ENCODE measurements around the gene RSPH1. TPM values are rescaled to one million over a fixed set of nuclear protein-coding genes. Genes with fewer than 3 reads are reported as not detected.

The RSPH1 gene
- total RNA-seq, 6 donors from 2014 or later, result 0.46 to 68.4 (median 13.4) TPM

GRCh38 chr21:42518215-42518614 is 22.2 kb upstream of the RSPH1 start:
- peaks cover 0 to 39% (median 20%) of the 10 kb centered on the region in 4 donors for H3K36me3 ChIP-seq
- H3K27me3 ChIP-seq, result no peaks in the 10 kb centered on the region
- H3K4me3 ChIP-seq, result no peak overlapping the region
- peaks cover 16 to 48% (median 30%) of the 10 kb centered on the region in 4 donors for H3K4me1 ChIP-seq
- H3K9me3 ChIP-seq, result no peaks in the 10 kb centered on the region
- WGBS, 2 donors, result 86 to 95% methylated on average over 3 to 11 of the region's 11 CpGs
- ATAC-seq (ENCODE audit: low FRiP score in 2 of 2) (no peak), DNase-seq (no peak)
- no peak overlapping the region for H3K27ac ChIP-seq
- TF ChIP-seq, protein P1, sequence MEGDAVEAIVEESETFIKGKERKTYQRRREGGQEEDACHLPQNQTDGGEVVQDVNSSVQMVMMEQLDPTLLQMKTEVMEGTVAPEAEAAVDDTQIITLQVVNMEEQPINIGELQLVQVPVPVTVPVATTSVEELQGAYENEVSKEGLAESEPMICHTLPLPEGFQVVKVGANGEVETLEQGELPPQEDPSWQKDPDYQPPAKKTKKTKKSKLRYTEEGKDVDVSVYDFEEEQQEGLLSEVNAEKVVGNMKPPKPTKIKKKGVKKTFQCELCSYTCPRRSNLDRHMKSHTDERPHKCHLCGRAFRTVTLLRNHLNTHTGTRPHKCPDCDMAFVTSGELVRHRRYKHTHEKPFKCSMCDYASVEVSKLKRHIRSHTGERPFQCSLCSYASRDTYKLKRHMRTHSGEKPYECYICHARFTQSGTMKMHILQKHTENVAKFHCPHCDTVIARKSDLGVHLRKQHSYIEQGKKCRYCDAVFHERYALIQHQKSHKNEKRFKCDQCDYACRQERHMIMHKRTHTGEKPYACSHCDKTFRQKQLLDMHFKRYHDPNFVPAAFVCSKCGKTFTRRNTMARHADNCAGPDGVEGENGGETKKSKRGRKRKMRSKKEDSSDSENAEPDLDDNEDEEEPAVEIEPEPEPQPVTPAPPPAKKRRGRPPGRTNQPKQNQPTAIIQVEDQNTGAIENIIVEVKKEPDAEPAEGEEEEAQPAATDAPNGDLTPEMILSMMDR (IDR thresholded peaks at IDR 0.05), result no peak
- TF ChIP-seq POLR2AphosphoS5 (IDR thresholded peaks at IDR 0.05) (no peak), POLR2A (IDR thresholded peaks at IDR 0.05) (no peak), EP300 (IDR thresholded peaks at IDR 0.05) (no peak)

DNA sequence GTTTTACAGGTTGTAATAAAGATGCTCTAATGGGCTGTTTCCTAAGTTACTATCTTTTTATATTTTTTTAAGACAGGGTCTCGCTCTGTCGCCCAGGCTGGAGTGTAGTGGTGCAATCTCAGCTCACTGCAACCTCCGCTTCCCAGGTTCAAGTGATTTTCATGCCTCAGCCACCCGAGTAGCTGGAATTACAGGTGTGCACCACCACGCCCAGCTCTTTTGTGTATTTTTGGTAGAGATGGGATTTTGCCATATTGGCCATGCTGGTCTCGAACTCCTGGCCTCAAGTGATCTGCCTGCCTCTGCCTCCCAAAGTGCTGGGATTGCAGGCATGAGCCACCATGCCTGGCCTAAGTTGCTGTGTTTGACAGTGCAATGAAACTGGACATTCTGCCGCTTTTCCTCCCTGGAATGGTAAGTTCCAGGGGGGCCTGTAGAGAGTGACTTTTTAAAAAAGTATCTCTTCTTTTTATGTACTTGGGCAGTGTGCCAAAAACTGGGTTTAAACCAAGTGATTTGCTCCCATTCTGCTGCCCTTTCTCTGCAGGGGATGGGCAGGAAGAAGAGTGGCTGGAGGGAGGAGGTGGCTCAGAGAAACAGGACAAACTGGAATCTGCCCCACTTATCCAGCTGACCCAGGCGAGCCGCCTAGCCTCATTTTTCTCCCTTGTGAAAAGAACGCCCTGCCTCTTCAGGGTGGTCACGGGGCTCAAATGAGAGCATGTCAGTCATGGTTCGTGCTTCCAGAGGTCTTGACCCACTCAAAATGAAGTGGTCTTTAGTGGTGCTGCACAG is 19.9 kb upstream of the RSPH1 start:
- peaks cover 0 to 24% (median 14%) of the 10 kb centered on the region in 4 donors for H3K36me3 ChIP-seq
- WGBS, 2 donors, result 71 to 74% methylated on average over 11 to 12 of the region's 12 CpGs
- DNase-seq (peak in 1 of 2 donors; percentile 90), ATAC-seq (ENCODE audit: low FRiP score in 2 of 2) (peak in 1 of 2 donors; percentile 83)
- peak overlapping the region in 3 of 4 donors; percentile 44 to 93 (median 92) for H3K27ac ChIP-seq
- H3K4me3 ChIP-seq, result peak overlapping the region in 2 of 4 donors; percentile 94
- TF ChIP-seq, protein P1 (IDR thresholded peaks at IDR 0.05), result no peak
- TF ChIP-seq EP300 (IDR thresholded peaks at IDR 0.05) (peak in 1 of 4 donors; percentile 66), POLR2AphosphoS5 (IDR thresholded peaks at IDR 0.05) (peak; percentile 38 to 67)
- H3K9me3 ChIP-seq, result no peaks in the 10 kb centered on the region
- H3K4me1 ChIP-seq, result peaks cover 18 to 47% (median 35%) of the 10 kb centered on the region in 4 donors
- no peaks in the 10 kb centered on the region for H3K27me3 ChIP-seq

DNA sequence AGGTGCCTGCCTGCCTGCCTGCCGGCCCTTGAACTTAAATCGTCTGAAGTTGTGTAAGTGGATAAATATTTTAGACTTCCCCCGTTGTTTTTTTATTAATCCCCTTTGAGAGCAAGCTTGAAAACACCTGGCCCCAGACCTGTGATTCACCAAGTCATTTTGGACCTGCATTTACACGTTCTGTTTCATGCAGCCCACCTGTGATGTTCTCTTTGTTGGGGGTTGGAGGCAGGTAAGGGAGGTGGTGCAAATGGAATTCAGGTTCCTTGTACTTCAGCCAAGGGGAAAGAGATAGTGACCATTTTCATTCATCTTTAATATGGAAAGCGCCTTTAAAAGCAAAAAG is 18.8 kb upstream of the RSPH1 start:
- Histone ChIP-seq H3K27ac (peak overlapping the region; percentile 92 to 93 (median 93)), H3K36me3 (peaks cover 0 to 20% (median 12%) of the 10 kb centered on the region in 4 donors), H3K4me3 (peak overlapping the region; percentile 84 to 94 (median 90)), H3K4me1 (peaks cover 18 to 42% (median 35%) of the 10 kb centered on the region in 4 donors), H3K9me3 (no peaks in the 10 kb centered on the region), H3K27me3 (no peaks in the 10 kb centered on the region)
- DNase-seq, result no peak
- no peak for ATAC-seq (ENCODE audit: low FRiP score in 2 of 2)
- TF ChIP-seq POLR2AphosphoS5 (IDR thresholded peaks at IDR 0.05), result no peak
- TF ChIP-seq, protein P1 (IDR thresholded peaks at IDR 0.05), result no peak
- no peak for TF ChIP-seq EP300 (IDR thresholded peaks at IDR 0.05)
- no peak for TF ChIP-seq POLR2A (IDR thresholded peaks at IDR 0.05)
- 20 to 21% methylated on average over 5 of the region's 5 CpGs for WGBS, 2 donors

- Histone ChIP-seq H3K27me3 (no peaks in the 10 kb centered on the region), H3K9me3 (no peaks in the 10 kb centered on the region), H3K27ac (peak overlapping the region; percentile 92 to 93 (median 93)), H3K36me3 (peaks cover 0 to 14% (median 9%) of the 10 kb centered on the region in 4 donors), H3K4me3 (peak overlapping the region; percentile 84 to 94 (median 90)), H3K4me1 (peaks cover 18 to 41% (median 34%) of the 10 kb centered on the region in 4 donors)
- TF ChIP-seq POLR2AphosphoS5 (IDR thresholded peaks at IDR 0.05) (peak in 1 of 2 donors; percentile 72), POLR2A (IDR thresholded peaks at IDR 0.05) (peak in 3 of 4 donors; percentile 48 to 85 (median 70)), EP300 (IDR thresholded peaks at IDR 0.05) (no peak)
- TF ChIP-seq, protein P1 (IDR thresholded peaks at IDR 0.05), result no peak
- peak; percentile 67 to 68 for ATAC-seq (ENCODE audit: low FRiP score in 2 of 2)
- WGBS, 2 donors, result 0 to 2% methylated on average over 31 to 48 of the region's 77 CpGs
- peak; percentile 61 to 92 for DNase-seq
Observed at GRCh38 chr21:42513985-42514882, 18.2 kb upstream of the RSPH1 start.

Measured in upper lobe of left lung (tissue), 6 donors.